ENCODE measurements around the gene GTPBP8. TPM values are rescaled to one million over a fixed set of nuclear protein-coding genes. Genes with fewer than 3 reads are reported as not detected.

Gene GTPBP8
- total and polyA plus RNA-seq, 10 of the 15 experiments (the other 5 are each of a cell fraction or from before 2014, with no cell fraction given) = 10.3 to 29.0 (median 17.0) TPM

- TF ChIP-seq SUZ12 (IDR thresholded peaks at IDR 0.05; ENCODE audit: unreplicated experiment) = no peak
- TF ChIP-seq KAT2A (conservative IDR thresholded peaks at IDR 0.05; ENCODE audit: control insufficient read depth, low read depth, low read length) = no peak
- TF ChIP-seq JUND (IDR thresholded peaks at IDR 0.05; ENCODE audit: low read depth, low read length) = no peak
- no peak for TF ChIP-seq IRF3 (IDR thresholded peaks at IDR 0.05)
- peak; percentile 37; the same call in 1 of the 2 replicates for TF ChIP-seq CREM (IDR thresholded peaks at IDR 0.05; ENCODE audit: low read depth)
- TF ChIP-seq HCFC1 (IDR thresholded peaks at IDR 0.05; ENCODE audit: low read length) = no peak
- 0 out of 2 replicates have a peak, but pooled peaks have one; percentile 31 for TF ChIP-seq RCOR1 (conservative IDR thresholded peaks at IDR 0.05; ENCODE audit: low read depth, low read length)
- 0 out of 2 replicates have a peak, but pooled peaks have one; percentile 49 for TF ChIP-seq ASH2L (IDR thresholded peaks at IDR 0.05; ENCODE audit: borderline replicate concordance, low read depth)
- TF ChIP-seq KDM1A (IDR thresholded peaks at IDR 0.05; ENCODE audit: borderline replicate concordance) = no peak
- peak; percentile 74 for TF ChIP-seq NR2F1 (conservative IDR thresholded peaks at IDR 0.05)
- TF ChIP-seq ZBTB40 (IDR thresholded peaks at IDR 0.05; ENCODE audit: borderline replicate concordance) = peak; percentile 90
- TF ChIP-seq EED (IDR thresholded peaks at IDR 0.05; ENCODE audit: low read depth) = peak; percentile 64
- TF ChIP-seq BCL3 (IDR thresholded peaks at IDR 0.05; ENCODE audit: borderline replicate concordance, insufficient read depth, low read depth, low read length, poor library complexity, severe bottlenecking) = peak; percentile 57
- TF ChIP-seq BRCA1 (IDR thresholded peaks at IDR 0.05; ENCODE audit: low read depth, low read length) = no peak
- peak; percentile 91 for TF ChIP-seq MAX (IDR thresholded peaks at IDR 0.05; ENCODE audit: low read depth, low read length)
- no peak for TF ChIP-seq USF1 (IDR thresholded peaks at IDR 0.05; ENCODE audit: borderline replicate concordance, extremely low read length, insufficient read depth, low read depth, low read length)
- TF ChIP-seq ZNF622 (IDR thresholded peaks at IDR 0.05) = no peak
- TF ChIP-seq JUNB (IDR thresholded peaks at IDR 0.05) = no peak
- TF ChIP-seq EZH2 (IDR thresholded peaks at IDR 0.05; ENCODE audit: borderline replicate concordance, control insufficient read depth, low read depth, low read length) = no peak
Observed at GRCh38 chr3:113019182-113020137, 28.7 kb downstream of the GTPBP8 start (continued).

Measured in GM12878 (cell line).